C4-2B (cell line): ENCODE measurements around the gene BEGAIN.

Experiments used
- H3K27ac ChIP-seq: fragments of 450-650 bp; 2 replicates; pipeline ENCODE4 v1.5.1; 2017
- CTCF ChIP-seq: fragments of 450-650 bp; conservative IDR thresholded peaks from 2 replicates; pipeline ENCODE4 v1.5.1; 2017; ENCODE audit warnings: mild to moderate bottlenecking
- ZFX ChIP-seq: fragments of 450-650 bp; IDR thresholded peaks from 2 replicates; pipeline ENCODE4 v1.6.1; 2017

Gene BEGAIN

GRCh38 chr14:100504372-100505078 lies 82.7 kb downstream of the BEGAIN start:
- no peak overlapping the region for H3K27ac ChIP-seq
- TF ChIP-seq CTCF (no peak), ZFX (no peak)

- H3K27ac ChIP-seq, result no peak overlapping the region
- TF ChIP-seq ZFX (no peak), CTCF (no peak)
Measured at GRCh38 chr14:100503251-100503650, 84.0 kb downstream of the BEGAIN start.

- H3K27ac ChIP-seq, result no peak overlapping the region
- TF ChIP-seq ZFX, result no peak
- TF ChIP-seq CTCF, result no peak
Measured at GRCh38 chr14:100502622-100503220, 84.5 kb downstream of the BEGAIN start.

GRCh38 chr14:100500128-100500527 lies 87.1 kb downstream of the BEGAIN start:
- no peak overlapping the region for H3K27ac ChIP-seq
- TF ChIP-seq ZFX, result no peak
- TF ChIP-seq CTCF, result no peak

GRCh38 chr14:100498068-100498467 lies 89.1 kb downstream of the BEGAIN start:
- no peak overlapping the region for H3K27ac ChIP-seq
- TF ChIP-seq ZFX (no peak), CTCF (no peak)

- no peak overlapping the region for H3K27ac ChIP-seq
- TF ChIP-seq ZFX, result no peak
- TF ChIP-seq CTCF, result no peak
Measured at GRCh38 chr14:100495917-100496316, 91.3 kb downstream of the BEGAIN start.

GRCh38 chr14:100494645-100495044 lies 92.6 kb downstream of the BEGAIN start:
- H3K27ac ChIP-seq, result no peak overlapping the region
- no peak for TF ChIP-seq ZFX

GRCh38 chr14:100490252-100490651 lies 97.0 kb downstream of the BEGAIN start:
- TF ChIP-seq ZFX, result no peak
- TF ChIP-seq CTCF, result no peak
- H3K27ac ChIP-seq, result no peak overlapping the region
